HepG2 (cell line): ENCODE measurements around the gene CAPN15. TPM values are rescaled to one million over a fixed set of nuclear protein-coding genes. Genes with fewer than 3 reads are reported as not detected.

Experiments
- ATAC-seq: fragments of 200-7000 bp; cut with Tn5 transposase; 3 replicates; pipeline ENCODE4 v1.9.1; 2020; ENCODE audit warnings: mild to moderate bottlenecking, moderate library complexity
- BruUV-seq: library from RNA; stranded (reverse); fragments of 400-500 nt; replicated peaks from 2 replicates; lab custom pipeline; 2021; lab: Mats Ljungman, UMichigan
- CTCF ChIA-PET: fragments of 300-600 bp; formaldehyde crosslinking; extraction: SDS; loops from one replicate; lab custom pipeline; 2021; ENCODE audit warnings: low total read pairs, inconsistent platforms, low intra/inter-chr PET ratio; lab: Yijun Ruan, JAX
- POLR2A ChIA-PET: fragments of 350-600 bp; sonication (Branson Sonifier 250); formaldehyde crosslinking; loops from one replicate; lab custom pipeline; 2020; ENCODE audit warnings: antibody characterized with exemption, inconsistent platforms; lab: Yijun Ruan, JAX
- DNase-seq: peaks from one replicate; pipeline ENCODE4 v3.0.0-alpha.2; 2015; ENCODE audit warnings: low spot score
- FAIRE-seq: peaks from 3 replicates; lab custom pipeline; 2011; peaks lifted over from hg19 to GRCh38; lab: Jason Lieb, UNC
- H2AFZ ChIP-seq: one replicate; pipeline ENCODE4 v1.6.1; 2011; ENCODE audit warnings: low read length, inconsistent platforms
- H3K27ac ChIP-seq: fragments of 300-600 bp; 3 replicates; pipeline ENCODE4 v1.8.0; 2011; ENCODE audit warnings: mixed run types, mild to moderate bottlenecking, mixed read lengths, low read length, inconsistent platforms; ENCODE audit not compliant: insufficient read depth; ENCODE audit errors: extremely low read length
- H3K27me3 ChIP-seq, 2 experiments: fragments of 200-600 bp in 1 of 2; 2 replicates in 1 of 2; 3 replicates in 1 of 2; pipeline versions ENCODE4 v1.6.0 to v1.8.0; 2011; ENCODE audit warnings: low read length in 2 of 2, mild to moderate bottlenecking in 2 of 2, moderate library complexity in 2 of 2, inconsistent platforms in 1 of 2; ENCODE audit not compliant: insufficient read depth in 2 of 2, control insufficient read depth in 1 of 2
- H3K36me3 ChIP-seq, 2 experiments: fragments of 200-600 bp in 1 of 2; replicated peaks in 1 of 2; 2 replicates in 1 of 2; 3 replicates in 1 of 2; pipeline versions ENCODE4 v1.5.1 to v1.8.0; 2011; ENCODE audit warnings: low read length in 2 of 2, inconsistent platforms in 1 of 2; ENCODE audit not compliant: insufficient read depth in 2 of 2, control insufficient read depth in 1 of 2
- H3K4me1 ChIP-seq: 2 replicates; pipeline ENCODE4 v1.5.1; 2012; ENCODE audit warnings: low read length, inconsistent platforms; ENCODE audit not compliant: insufficient read depth
- H3K4me2 ChIP-seq: 2 replicates; pipeline ENCODE4 v1.6.0; 2011; ENCODE audit warnings: low read depth, low read length, inconsistent platforms
- H3K4me3 ChIP-seq, 3 experiments: fragments of 200-600 bp in 1 of 3; sonication (generic), shearing (Covaris generic) in 1 of 3; replicated peaks in 1 of 3; 2 replicates each; pipeline ENCODE4 v1.5.1; 2011 to 2016; ENCODE audit warnings: low read length in 3 of 3, inconsistent platforms in 2 of 3, low read depth in 2 of 3, mild to moderate bottlenecking in 2 of 3, control low read depth in 1 of 3, mixed read lengths in 1 of 3; ENCODE audit not compliant: insufficient read depth in 1 of 3
- H3K79me2 ChIP-seq: one replicate; pipeline ENCODE4 v1.6.1; 2011; ENCODE audit warnings: low read length, inconsistent platforms; ENCODE audit not compliant: insufficient read depth
- H3K9ac ChIP-seq: 2 replicates; pipeline ENCODE4 v1.6.0; 2011; ENCODE audit warnings: mild to moderate bottlenecking, low read depth, low read length, inconsistent platforms; ENCODE audit not compliant: insufficient read depth
- H3K9me3 ChIP-seq: 2 replicates; pipeline ENCODE4 v1.5.1; 2012; ENCODE audit warnings: mild to moderate bottlenecking, low read length
- H4K20me1 ChIP-seq: 2 replicates; pipeline ENCODE4 v1.6.0; 2011; ENCODE audit warnings: inconsistent platforms, mild to moderate bottlenecking, low read length, moderate library complexity; ENCODE audit not compliant: insufficient read depth
- AGO2 ChIP-seq: fragments of 200-400 bp; formaldehyde crosslinking; optimal IDR thresholded peaks from 2 replicates; pipeline ENCODE3; 2017; ENCODE audit warnings: mild to moderate bottlenecking, low read depth, low read length, moderate library complexity
- ATF3 ChIP-seq: sonication (generic); formaldehyde crosslinking; IDR thresholded peaks from 2 replicates; pipeline ENCODE4 v1.4.0; 2020; ENCODE audit warnings: missing genetic modification reagents
- ERF ChIP-seq: IDR thresholded peaks from 2 replicates; pipeline ENCODE4 v1.6.1; 2018; ENCODE audit warnings: missing biosample characterization, missing genetic modification reagents
- TCF7 ChIP-seq: sonication (generic); IDR thresholded peaks from 2 replicates; pipeline ENCODE4 v1.6.1; 2016; ENCODE audit warnings: antibody characterized with exemption, low read depth
- ZBTB20 ChIP-seq: sonication (generic); formaldehyde crosslinking; IDR thresholded peaks from 2 replicates; pipeline ENCODE4 v1.8.1; 2023; ENCODE audit warnings: missing genetic modification reagents, low read depth, mild to moderate bottlenecking, borderline replicate concordance
- ZFX ChIP-seq: sonication (generic); formaldehyde crosslinking; IDR thresholded peaks from 2 replicates; pipeline ENCODE4 v1.4.0; 2020; ENCODE audit warnings: mild to moderate bottlenecking, low read depth, missing genetic modification reagents, moderate library complexity
- ZMYM2 ChIP-seq: sonication (generic); formaldehyde crosslinking; IDR thresholded peaks from 2 replicates; pipeline ENCODE4 v1.8.0; 2022; ENCODE audit warnings: mild to moderate bottlenecking, missing genetic modification reagents
- ZNF740 ChIP-seq: sonication (generic); formaldehyde crosslinking; IDR thresholded peaks from 2 replicates; pipeline ENCODE4 v1.4.0; 2020; ENCODE audit warnings: missing genetic modification reagents
- ZNF839 ChIP-seq: sonication (generic); formaldehyde crosslinking; IDR thresholded peaks from 2 replicates; pipeline ENCODE4 v1.4.0; 2020; ENCODE audit warnings: missing genetic modification reagents, mild to moderate bottlenecking, borderline replicate concordance
- WGBS: methylation state at CpG from one replicate; pipeline ENCODE4 v1.1.6; 2017; ENCODE audit warnings: low lambda C conversion rate; 5-methylcytosine and 5-hydroxymethylcytosine counted together
- in situ Hi-C: cut with HindIII; loops from 2 replicates; pipeline ENCODE4 v1.10.0; 2017; ENCODE audit warnings: low pct_unique_long_range_greater_than_20kb; ENCODE audit not compliant: extremely low pct_ligation_motif_present
- intact Hi-C: fragments of 100-400 bp; cut with micrococcal nuclease; formaldehyde crosslinking; loops from one replicate; pipeline ENCODE4 v1.10.0; 2022; ENCODE audit not compliant: unreplicated experiment
- polyA plus RNA-seq, 8 experiments: library from polyadenylated mRNA; depleted of rRNA in 3 of 8; stranded (reverse) in 7 of 8; unstranded in 1 of 8; fragments of >200 nt; fragmentation: Illumina TruSeq in 4 of 8; extraction: Trizol in 4 of 8; gene quantifications; 2 replicates each; pipeline versions ENCODE4 v1.2.1 to v1.2.3, GENCODE V29; 2011 to 2016; ENCODE audit warnings: low read depth in 4 of 8, missing spikeins in 1 of 8, mixed read lengths in 1 of 8; ENCODE audit not compliant: insufficient read depth in 1 of 8
- total RNA-seq, 5 experiments: library from RNA; depleted of rRNA; stranded (reverse); fragments of >200 nt; fragmentation: Illumina TruSeq; extraction: Trizol; gene quantifications; 2 replicates each; pipeline ENCODE4 v1.2.3, GENCODE V29; 2016; ENCODE audit warnings: low read depth in 1 of 5

Gene CAPN15
- total and polyA plus RNA-seq, 2 of the 13 experiments (the other 11 are each of a cell fraction or from before 2014, with no cell fraction given), result 14.9 to 24.5 TPM

- no peak overlapping the region for H3K4me3 ChIP-seq
- ATAC-seq, result peak; percentile 67
- in situ Hi-C loops (no loop called here), intact Hi-C loops (no loop called here)
- H4K20me1 ChIP-seq, result no peaks in the 10 kb centered on the region
- H3K9me3 ChIP-seq, result no peaks in the 10 kb centered on the region
- peaks cover 1 to 4% of the 10 kb centered on the region in 2 experiments; a peak in 1 of 5 replicates for H3K36me3 ChIP-seq
- no peak overlapping the region for H3K4me2 ChIP-seq
- no peak for TF ChIP-seq ZNF839
- TF ChIP-seq ZNF740 (CRISPR knock-in tag), result peak; percentile 94
- 0 out of 2 replicates have a peak, but pooled peaks have one; percentile 9 for TF ChIP-seq ERF (CRISPR knock-in tag)
- TF ChIP-seq TCF7, result no peak
- no peak for TF ChIP-seq ZBTB20 (CRISPR knock-in tag)
- no peak for TF ChIP-seq AGO2
- TF ChIP-seq ZFX (CRISPR knock-in tag), result peak; percentile 29
- TF ChIP-seq ZMYM2 (CRISPR knock-in tag), result no peak
- TF ChIP-seq ATF3 (CRISPR knock-in tag), result no peak
- H3K4me1 ChIP-seq, result peaks cover 12% of the 10 kb centered on the region
- ChIA-PET POLR2A (interaction anchor here (0.8 to 1.4 kb wide), 4 partner anchors 9 to 60 kb away, joined by 3 to 5 read pairs (median 4); partner anchors contain the start of gene METTL26), CTCF (no interaction called here)
- H2AFZ ChIP-seq, result no peak overlapping the region
- no peaks in the 10 kb centered on the region for H3K79me2 ChIP-seq
- H3K9ac ChIP-seq, result no peak overlapping the region
- DNase-seq, result no peak
- WGBS, result 59% methylated on average over 8 of the region's 8 CpGs
- no peak for FAIRE-seq
- BruUV-seq, result no TSS peak
- H3K27ac ChIP-seq, result no peak overlapping the region
- no peaks in the 10 kb centered on the region for H3K27me3 ChIP-seq
Measured at GRCh38 chr16:576823-577201, 49.3 kb downstream of the CAPN15 start.
